ENCODE measurements around the gene PCDHB14.
"Not testable (repeated sequence)": the region's sequence is repeated elsewhere in the genome, so short reads cannot be mapped to it uniquely, and the experiment has no call there.

DNA sequence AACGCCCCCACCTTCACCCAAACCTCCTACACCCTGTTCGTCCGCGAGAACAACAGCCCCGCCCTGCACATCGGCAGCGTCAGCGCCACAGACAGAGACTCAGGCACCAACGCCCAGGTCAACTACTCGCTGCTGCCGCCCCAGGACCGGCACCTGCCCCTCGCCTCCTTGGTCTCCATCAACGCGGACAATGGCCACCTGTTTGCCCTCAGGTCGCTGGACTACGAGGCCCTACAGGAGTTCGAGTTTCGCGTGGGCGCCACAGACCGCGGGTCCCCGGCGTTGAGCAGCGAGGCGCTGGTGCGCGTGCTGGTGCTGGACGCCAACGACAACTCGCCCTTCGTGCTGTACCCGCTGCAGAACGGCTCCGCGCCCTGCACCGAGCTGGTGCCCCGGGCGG is 1.7 kb downstream of the PCDHB14 start:
- TF ChIP-seq, protein P1, sequence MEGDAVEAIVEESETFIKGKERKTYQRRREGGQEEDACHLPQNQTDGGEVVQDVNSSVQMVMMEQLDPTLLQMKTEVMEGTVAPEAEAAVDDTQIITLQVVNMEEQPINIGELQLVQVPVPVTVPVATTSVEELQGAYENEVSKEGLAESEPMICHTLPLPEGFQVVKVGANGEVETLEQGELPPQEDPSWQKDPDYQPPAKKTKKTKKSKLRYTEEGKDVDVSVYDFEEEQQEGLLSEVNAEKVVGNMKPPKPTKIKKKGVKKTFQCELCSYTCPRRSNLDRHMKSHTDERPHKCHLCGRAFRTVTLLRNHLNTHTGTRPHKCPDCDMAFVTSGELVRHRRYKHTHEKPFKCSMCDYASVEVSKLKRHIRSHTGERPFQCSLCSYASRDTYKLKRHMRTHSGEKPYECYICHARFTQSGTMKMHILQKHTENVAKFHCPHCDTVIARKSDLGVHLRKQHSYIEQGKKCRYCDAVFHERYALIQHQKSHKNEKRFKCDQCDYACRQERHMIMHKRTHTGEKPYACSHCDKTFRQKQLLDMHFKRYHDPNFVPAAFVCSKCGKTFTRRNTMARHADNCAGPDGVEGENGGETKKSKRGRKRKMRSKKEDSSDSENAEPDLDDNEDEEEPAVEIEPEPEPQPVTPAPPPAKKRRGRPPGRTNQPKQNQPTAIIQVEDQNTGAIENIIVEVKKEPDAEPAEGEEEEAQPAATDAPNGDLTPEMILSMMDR (IDR thresholded peaks at IDR 0.05): not testable (repeated sequence)
- TF ChIP-seq POLR2A (IDR thresholded peaks at IDR 0.05): not testable (repeated sequence)

Measured in tibial nerve (tissue), 3 donors.